Natural killer cell (primary cell): ENCODE measurements around the gene DNAH10. TPM values are rescaled to one million over a fixed set of nuclear protein-coding genes. Genes with fewer than 3 reads are reported as not detected.
"Not testable (repeated sequence)": the region's sequence is repeated elsewhere in the genome, so short reads cannot be mapped to it uniquely, and the experiment has no call there.

Experiments
- ATAC-seq, 3 donors: fragments of 150-1000 bp in 2 of 3; fragments of 200-7000 bp in 1 of 3; cut with Tn5 transposase; 1 replicate in 1 of 3; 2 replicates in 2 of 3; pipeline ENCODE4 v1.10.0; 2021; ENCODE audit warnings: mild to moderate bottlenecking in 2 of 3, moderate library complexity in 2 of 3
- DNase-seq, 2 donors: peaks; one replicate each; pipeline versions ENCODE4 v3.0.0 to v3.0.0-alpha.2; 2013 to 2021; ENCODE audit warnings: mixed read lengths in 1 of 2
- H3K27ac ChIP-seq: one replicate; pipeline ENCODE4 v1.5.1; 2013; ENCODE audit warnings: mild to moderate bottlenecking, low read length
- H3K27me3 ChIP-seq: one replicate; pipeline ENCODE4 v1.6.1; 2013; ENCODE audit warnings: low read length; ENCODE audit not compliant: control insufficient read depth, insufficient read depth
- H3K36me3 ChIP-seq: one replicate; pipeline ENCODE4 v1.6.1; 2013; ENCODE audit warnings: low read length; ENCODE audit not compliant: control insufficient read depth, insufficient read depth
- H3K4me1 ChIP-seq: one replicate; pipeline ENCODE4 v1.6.1; 2013; ENCODE audit warnings: low read length; ENCODE audit not compliant: control insufficient read depth, insufficient read depth
- H3K4me3 ChIP-seq: one replicate; pipeline ENCODE4 v1.5.1; 2013; ENCODE audit warnings: low read length
- H3K9me3 ChIP-seq: one replicate; pipeline ENCODE4 v1.6.1; 2013; ENCODE audit warnings: low read length; ENCODE audit not compliant: control insufficient read depth, insufficient read depth
- H3K27ac Mint-ChIP-seq, 2 donors: one replicate each; pipeline ENCODE4 v1.8.0; 2022; ENCODE audit warnings: mild to moderate bottlenecking in 2 of 2, mixed read lengths in 2 of 2, moderate library complexity in 1 of 2
- H3K27me3 Mint-ChIP-seq, 2 donors: one replicate each; pipeline ENCODE4 v1.8.0; 2022; ENCODE audit warnings: low read depth in 2 of 2, mixed read lengths in 2 of 2
- H3K36me3 Mint-ChIP-seq: one replicate; pipeline ENCODE4 v1.8.0; 2022; ENCODE audit warnings: mixed read lengths
- H3K4me1 Mint-ChIP-seq, 2 donors: one replicate each; pipeline ENCODE4 v1.8.0; 2022; ENCODE audit warnings: mixed read lengths in 2 of 2
- H3K4me3 Mint-ChIP-seq: one replicate; pipeline ENCODE4 v1.8.0; 2022; ENCODE audit warnings: mild to moderate bottlenecking, moderate library complexity, mixed read lengths
- H3K9me3 Mint-ChIP-seq, 2 donors: one replicate each; pipeline ENCODE4 v1.8.0; 2022; ENCODE audit warnings: mixed read lengths in 2 of 2
- CTCF ChIP-seq: fragments of 200-600 bp; IDR thresholded peaks from one replicate; pipeline ENCODE4 v1.8.0; 2022; ENCODE audit warnings: antibody characterized with exemption
- WGBS: methylation state at CpG from one replicate; pipeline ENCODE4 v1.1.7; 2013; ENCODE audit warnings: missing lambda C conversion rate; ENCODE audit not compliant: insufficient coverage; 5-methylcytosine and 5-hydroxymethylcytosine counted together
- intact Hi-C: fragments of 100-400 bp; cut with micrococcal nuclease; formaldehyde crosslinking; loops from one replicate; pipeline ENCODE4 v1.14.2; 2022
- total RNA-seq, 4 donors: library from RNA; stranded (reverse); fragments of 120-200 nt in 1 of 4; gene quantifications; one replicate each; pipeline versions ENCODE4 v1.2.3 to v1.2.4, GENCODE V29; 2013 to 2022

The DNAH10 gene
- total RNA-seq, 3 donors from 2014 or later (not counting 1 experiment from before 2014, with no cell fraction given): 0.43 to 1.7 (median 0.94) TPM

GRCh38 chr12:123910761-123911193 lies 148.7 kb downstream of the DNAH10 start:
- TF ChIP-seq CTCF: no peak
- H3K27me3 Mint-ChIP-seq: no peaks in the 10 kb centered on the region
- no peaks in the 10 kb centered on the region for H3K36me3 Mint-ChIP-seq
- peak in 1 of 3 donors; percentile 39 for ATAC-seq
- peak overlapping the region; percentile 73 to 82 for H3K27ac Mint-ChIP-seq
- Histone ChIP-seq H3K27ac (no peak overlapping the region), H3K36me3 (no peaks in the 10 kb centered on the region), H3K4me1 (peaks cover 3% of the 10 kb centered on the region), H3K27me3 (no peaks in the 10 kb centered on the region), H3K9me3 (no peaks in the 10 kb centered on the region), H3K4me3 (no peak overlapping the region)
- intact Hi-C loops: no loop called here
- no peaks in the 10 kb centered on the region for H3K9me3 Mint-ChIP-seq
- WGBS: 56% methylated on average over 3 of the region's 5 CpGs
- peak in 1 of 2 donors; percentile 28 for DNase-seq
- no peak overlapping the region for H3K4me3 Mint-ChIP-seq
- peaks cover 11 to 16% of the 10 kb centered on the region in 2 donors for H3K4me1 Mint-ChIP-seq

GRCh38 chr12:123911672-123912409 lies 149.7 kb downstream of the DNAH10 start:
- intact Hi-C loops, H3K4me3 ChIP-seq, H3K27me3 ChIP-seq, DNase-seq, H3K9me3 Mint-ChIP-seq, ATAC-seq, H3K27me3 Mint-ChIP-seq, H3K27ac Mint-ChIP-seq, H3K4me3 Mint-ChIP-seq, H3K36me3 ChIP-seq, H3K36me3 Mint-ChIP-seq, H3K27ac ChIP-seq, H3K4me1 ChIP-seq, H3K9me3 ChIP-seq: not testable (repeated sequence)
- no CpG with 5 or more reads among the region's 9 CpGs for WGBS
- H3K4me1 Mint-ChIP-seq: peaks cover 16 to 24% of the 10 kb centered on the region in 2 donors

GRCh38 chr12:123912415-123913380 lies 150.6 kb downstream of the DNAH10 start:
- no peaks in the 10 kb centered on the region for H3K27me3 Mint-ChIP-seq
- Histone ChIP-seq H3K4me3 (no peak overlapping the region), H3K27ac (no peak overlapping the region), H3K36me3 (no peaks in the 10 kb centered on the region), H3K9me3 (no peaks in the 10 kb centered on the region), H3K27me3 (no peaks in the 10 kb centered on the region), H3K4me1 (peaks cover 10% of the 10 kb centered on the region)
- H3K36me3 Mint-ChIP-seq: no peaks in the 10 kb centered on the region
- no peak overlapping the region for H3K27ac Mint-ChIP-seq
- 90% methylated on average over 24 of the region's 25 CpGs for WGBS
- no peak for ATAC-seq
- DNase-seq: no peak
- intact Hi-C loops: no loop called here
- H3K9me3 Mint-ChIP-seq: no peaks in the 10 kb centered on the region
- peaks cover 21 to 29% of the 10 kb centered on the region in 2 donors for H3K4me1 Mint-ChIP-seq
- H3K4me3 Mint-ChIP-seq: no peak overlapping the region
- no peak for TF ChIP-seq CTCF
